Measurements from ENCODE around the gene EEPD1.

The EEPD1 gene

DNA sequence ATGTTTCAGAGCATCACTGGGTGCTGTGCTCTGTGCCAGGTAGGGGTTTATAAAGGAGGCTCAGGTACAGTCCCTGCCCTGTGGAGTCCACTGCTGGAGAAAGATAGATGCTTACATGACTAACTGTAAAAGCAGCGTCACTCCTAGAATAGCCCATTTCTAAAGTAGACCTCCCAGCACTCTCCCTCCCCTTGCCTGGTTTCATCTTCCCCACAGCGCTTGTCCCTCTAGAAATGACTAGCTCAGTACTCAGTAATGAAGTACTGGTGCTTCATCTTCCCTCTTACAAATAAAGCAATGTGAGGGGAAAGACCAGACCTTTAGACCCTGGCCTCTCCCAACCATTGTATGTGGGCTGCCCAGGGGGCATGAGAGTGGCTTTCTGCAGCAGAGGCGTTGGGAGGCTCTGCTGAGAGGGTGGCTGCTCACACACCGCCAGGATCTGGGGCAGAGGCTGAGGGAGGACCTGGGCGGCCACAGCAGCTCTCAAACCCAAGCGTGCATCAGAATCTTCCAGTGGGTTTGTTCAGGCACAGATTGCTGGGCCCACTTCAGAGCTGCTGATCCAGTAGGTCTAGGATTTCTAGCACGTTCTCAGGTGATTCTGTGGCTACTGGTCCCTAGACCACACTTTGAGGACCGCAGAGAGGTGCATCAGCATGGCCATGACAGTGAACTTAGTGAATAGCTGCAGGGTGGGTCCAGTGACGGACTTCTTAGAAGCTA is 126.3 kb downstream of the EEPD1 start:
- DNase-seq (ENCODE audit: low read depth in 2 of 2), result no peak

DNA sequence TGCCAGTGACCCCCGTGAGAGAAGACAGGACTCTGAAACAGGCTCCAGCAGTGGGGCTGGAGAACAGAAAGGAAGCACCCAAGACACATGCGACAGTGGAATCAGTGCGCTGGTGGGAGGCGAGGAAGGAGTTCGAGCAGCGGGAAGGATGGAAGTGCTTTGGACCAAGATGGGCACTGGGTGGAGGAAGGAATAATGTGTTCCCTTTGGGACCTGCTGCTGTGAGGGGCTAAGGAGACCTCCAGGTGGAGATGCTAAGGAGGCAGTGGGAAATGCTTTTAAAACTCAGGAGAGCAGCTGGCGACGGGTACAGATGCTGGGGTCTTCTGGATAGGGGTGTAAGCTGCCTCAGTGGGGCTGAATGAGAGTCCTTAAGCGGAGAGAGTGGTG is 126.9 kb downstream of the EEPD1 start:
- DNase-seq (ENCODE audit: low read depth in 2 of 2), result no peak

DNA sequence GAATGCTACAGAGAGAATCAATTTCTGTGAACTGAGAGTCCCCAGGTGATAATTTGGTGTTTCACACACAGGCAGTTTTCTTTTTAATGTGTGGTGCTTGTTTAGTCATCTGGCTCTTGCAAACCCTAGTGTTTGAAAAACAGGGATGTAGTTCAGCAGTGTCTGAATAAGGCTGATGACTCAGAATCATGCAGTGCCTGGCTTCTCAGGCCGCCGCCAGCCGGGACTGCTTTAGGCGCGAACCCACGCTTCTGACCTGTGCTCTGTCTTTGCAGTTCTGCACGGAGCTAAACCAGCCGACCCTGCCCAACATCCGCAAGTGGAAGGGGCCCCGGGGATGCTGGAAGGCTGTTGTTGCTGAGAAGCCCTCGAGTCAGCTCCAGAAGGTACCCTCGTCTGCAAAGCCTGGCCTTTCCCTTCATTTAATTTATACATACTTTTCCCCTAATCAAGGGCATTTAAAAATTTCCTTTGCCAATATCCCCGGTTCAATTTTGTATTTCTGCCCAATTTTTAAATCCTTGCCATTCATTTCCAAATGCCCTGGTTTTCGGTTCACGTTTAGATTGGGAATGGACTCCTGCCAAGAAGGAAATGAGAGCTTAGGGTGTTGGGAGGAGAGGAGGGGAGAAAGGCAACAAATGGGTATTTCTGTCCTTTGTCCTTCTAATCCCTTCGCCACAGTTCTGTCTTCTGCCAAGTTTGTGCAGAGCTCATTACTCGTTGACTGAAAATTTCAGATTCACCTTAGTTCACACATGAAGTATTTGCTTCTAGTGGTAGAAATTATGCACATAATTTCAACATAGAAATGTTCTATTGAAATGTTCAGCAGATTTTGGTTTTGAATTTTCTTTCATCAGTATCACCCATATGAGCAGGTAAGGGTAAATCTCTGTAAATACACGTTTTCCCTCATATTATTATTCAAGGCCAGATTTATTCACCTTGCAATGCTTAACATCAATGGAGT is 128.1 kb downstream of the EEPD1 start:
- DNase-seq (ENCODE audit: low read depth in 2 of 2), result no peak

DNA sequence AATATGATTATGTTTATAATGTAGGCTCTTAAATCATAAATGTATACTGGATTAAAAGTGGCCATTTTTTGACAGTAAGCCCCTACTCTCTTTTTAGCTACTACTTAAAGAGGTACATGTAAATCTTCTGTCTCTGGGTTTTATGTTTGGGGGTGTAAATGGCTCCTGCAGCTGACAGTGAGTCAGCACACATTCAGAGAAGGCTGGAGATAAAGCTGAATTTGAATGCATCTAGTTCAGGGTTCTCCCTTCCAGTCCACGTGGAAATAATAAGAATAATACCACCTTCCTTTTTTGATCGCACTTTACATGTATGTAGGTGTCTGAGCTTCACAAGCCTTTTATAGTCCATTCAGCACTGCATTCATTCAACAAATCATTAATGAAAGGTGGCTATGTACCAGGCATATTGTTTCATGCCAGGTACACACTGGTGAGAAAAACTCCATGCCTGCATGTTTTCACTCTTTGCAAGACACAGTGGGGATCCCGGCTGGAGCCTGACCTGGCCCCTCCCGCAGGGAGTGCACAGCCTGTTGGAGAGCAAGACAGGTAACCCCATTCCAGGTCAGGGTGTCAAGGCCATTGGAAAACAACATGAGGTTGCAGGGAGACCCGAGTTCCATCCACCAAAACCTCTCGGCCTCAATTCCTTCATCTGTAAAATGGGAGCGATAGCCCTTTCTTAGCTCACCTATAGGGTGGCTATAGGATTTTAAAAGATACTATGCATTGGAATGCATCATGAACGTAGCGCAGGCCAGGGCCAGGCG is 129.1 kb downstream of the EEPD1 start:
- DNase-seq (ENCODE audit: low read depth in 2 of 2), result no peak

DNA sequence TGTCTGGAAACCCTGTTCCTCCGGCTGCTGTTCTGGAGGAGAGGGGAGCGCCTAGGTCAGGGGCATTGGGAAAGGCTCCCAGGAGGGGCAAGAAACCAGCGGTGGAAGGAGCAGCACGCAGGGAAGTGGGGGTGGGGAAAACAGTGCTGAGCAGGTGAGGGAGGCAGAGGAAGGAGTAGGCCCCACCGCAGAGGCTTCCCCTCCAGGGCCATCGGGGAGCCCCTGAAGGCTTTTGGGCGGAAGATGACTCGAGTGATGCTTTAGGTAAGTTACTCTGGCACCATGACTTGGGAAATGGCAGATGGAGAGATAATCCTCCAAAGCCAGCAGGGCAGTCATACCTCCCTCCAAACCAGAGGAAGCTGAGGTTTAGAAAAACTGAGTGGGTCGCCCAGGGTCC is 130.1 kb downstream of the EEPD1 start:
- DNase-seq (ENCODE audit: low read depth in 2 of 2), result no peak

DNA sequence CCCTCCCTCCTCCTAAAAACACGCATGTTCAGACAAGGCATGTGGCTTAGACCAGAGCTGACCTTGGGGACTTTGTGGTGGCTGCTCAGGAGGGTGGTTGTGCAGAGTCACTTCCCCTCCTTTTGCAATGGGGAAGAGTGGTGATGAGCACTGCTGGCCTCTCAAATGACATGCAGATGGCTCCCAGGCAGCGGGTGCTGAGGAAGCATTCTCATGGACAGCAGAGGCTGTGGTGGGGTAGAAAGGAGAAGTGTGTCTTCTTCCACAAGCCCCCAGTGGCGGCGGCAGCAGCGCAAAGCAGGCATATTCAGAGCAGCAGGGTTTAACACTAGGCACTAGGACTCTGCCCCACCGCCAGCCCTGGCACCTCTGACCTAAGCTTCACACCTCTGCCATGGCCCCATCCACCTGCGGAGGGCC is 130.7 kb downstream of the EEPD1 start:
- DNase-seq (ENCODE audit: low read depth in 2 of 2), result no peak

DNA sequence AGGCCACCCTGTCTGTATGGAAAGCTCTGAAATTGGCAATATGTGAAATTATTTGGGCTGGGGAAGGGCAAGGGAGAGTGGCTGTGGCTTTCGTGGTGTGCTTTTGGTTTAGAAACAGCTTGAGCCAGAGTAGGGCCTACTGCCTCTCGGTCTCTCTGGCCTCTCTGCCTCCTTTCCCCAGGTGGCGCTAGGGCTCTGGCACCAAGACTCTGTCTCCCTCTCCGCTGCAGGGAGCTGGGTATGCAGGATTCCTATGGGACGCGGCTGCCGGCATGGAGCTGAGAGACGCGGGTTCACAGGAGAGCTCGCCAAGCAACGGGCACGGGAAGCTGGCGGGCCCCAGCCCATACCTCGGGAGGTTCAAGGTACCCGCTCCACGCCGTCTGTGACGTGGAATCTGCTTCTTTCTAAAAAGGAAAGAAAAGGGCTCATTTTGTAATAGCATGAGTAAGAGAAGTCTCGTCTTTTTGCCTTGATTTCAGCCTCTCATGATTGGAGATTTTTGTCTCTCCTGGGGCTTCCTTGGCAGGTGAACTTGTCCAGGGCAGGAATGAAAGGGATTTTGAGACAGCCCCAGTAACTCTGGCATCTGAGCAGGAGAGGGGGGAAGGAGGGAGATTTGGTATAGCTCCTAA is 131.5 kb downstream of the EEPD1 start:
- no peak for DNase-seq (ENCODE audit: low read depth in 2 of 2)

DNA sequence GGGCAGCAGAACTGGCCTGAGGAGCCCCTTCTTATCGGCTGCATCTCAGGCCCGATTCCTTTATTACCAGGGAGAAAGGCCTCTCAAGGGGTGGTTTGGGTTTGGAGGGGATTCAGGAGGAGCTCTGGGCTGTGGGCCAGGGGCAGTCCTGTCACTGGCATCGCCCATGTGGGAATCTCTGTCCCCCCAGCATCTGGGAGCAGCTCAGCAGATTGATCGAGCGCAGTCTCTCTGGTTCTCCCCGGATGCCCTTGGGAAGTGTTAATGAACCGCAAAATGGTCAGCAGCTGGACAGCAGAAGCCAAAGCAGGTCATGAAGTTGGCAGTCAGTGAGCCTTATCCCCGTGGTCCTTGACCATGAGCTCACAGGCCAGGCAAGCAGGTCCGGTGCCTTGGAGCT is 132.2 kb downstream of the EEPD1 start:
- no peak for DNase-seq (ENCODE audit: low read depth in 2 of 2)

DNA sequence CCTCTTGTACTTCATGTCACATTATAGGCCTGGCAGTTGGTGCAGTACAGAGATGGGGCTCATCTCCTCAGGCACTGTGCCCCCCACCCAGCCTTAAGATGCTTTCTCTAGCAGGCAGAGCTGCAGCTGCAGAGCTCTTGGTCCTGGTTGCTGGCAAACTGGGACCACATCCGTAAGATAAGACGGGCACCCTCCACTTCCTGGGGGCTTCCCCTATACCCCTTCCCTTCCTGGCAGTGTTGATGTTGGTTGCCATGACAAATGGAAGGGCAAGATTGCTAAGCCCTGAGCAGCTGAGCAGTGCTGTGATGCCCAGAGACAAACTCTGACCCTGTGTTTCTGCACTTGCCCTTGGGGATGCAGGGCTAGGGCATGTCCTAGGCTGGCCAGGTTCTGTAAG is 133.2 kb downstream of the EEPD1 start:
- peak in 1 of 2 donors; percentile 32 for DNase-seq (ENCODE audit: low read depth in 2 of 2)

DNA sequence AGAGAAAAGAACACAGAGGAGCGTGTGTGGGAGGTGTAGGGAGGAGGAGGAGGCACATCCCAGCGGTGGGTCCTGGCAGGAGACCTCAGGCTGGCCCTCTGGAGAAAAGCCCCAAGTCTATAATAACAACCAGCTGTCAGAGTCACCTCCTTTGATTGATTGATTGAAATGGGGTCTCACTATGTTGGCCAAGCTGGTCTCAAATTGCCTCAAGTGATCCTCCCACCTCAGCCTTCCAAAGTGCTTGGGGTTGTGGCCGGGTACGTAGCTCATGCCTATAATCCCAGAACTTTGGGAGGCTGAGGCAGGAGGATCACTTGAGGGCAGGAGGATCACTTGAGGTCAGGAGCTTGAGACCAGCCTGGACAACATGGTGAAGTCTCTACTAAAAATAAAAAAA is 133.6 kb downstream of the EEPD1 start:
- no peak for DNase-seq (ENCODE audit: low read depth in 2 of 2)

DNA sequence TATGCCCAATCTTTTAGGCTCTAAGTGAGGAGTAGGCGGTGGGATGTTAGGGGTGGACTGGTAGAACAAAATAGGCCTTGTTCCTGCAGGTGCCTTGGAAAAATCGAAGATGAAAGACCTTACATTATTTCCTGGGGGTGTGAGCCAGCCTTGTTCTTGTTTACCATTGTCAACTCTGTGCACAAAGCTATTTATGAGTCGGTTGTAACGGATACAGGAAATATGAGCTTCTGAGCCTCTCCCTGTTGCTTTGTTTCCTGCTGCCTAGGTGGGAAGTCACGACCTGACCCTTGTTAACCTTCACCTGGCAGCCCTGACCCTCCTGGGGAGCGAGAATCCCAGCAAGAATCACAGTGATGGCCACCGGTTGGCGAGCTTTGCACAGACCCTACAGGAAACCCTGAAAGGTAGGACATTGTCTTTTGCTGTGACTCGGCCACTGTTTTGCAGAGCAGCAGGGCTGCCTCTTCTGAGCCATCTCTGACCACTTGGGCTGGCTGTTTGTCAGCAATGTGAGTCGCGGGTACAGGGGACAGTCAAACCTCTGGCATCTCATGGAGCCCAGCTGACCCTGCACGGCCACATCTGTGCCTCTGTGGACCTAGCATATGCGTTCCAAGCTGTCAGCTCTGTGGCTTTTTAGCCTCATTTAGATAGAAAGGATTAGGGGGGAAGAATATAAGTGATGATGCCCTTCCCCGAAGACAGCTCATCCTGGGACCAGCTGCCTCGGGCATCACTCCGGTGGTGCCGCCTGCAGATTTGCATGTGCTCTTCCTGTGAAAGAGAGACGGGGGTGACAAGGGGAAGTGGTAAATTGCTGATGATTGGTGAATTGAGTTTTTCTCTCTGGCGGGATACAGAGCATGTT is 134.6 kb downstream of the EEPD1 start:
- no peak for DNase-seq (ENCODE audit: low read depth in 2 of 2)

DNA sequence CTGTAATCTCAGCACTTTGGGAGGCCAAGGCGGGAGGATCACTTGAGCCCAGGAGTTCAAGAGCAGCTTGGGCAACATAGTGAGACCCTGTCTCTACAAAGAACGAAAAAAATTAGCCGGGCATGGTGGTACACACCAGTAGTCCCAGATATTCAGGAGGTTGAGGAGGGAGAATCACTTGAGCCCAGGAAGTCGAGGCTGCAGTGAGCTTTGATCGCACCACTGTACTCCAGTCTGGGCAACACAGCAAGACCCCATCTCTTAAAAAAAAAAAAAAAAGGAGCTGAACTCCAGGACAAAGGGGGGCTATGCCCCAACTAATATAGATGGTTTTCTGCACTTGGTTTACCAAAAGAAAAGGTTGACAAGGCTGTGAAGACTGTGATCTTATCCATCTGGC is 135.4 kb downstream of the EEPD1 start:
- DNase-seq (ENCODE audit: low read depth in 2 of 2), result no peak

DNA sequence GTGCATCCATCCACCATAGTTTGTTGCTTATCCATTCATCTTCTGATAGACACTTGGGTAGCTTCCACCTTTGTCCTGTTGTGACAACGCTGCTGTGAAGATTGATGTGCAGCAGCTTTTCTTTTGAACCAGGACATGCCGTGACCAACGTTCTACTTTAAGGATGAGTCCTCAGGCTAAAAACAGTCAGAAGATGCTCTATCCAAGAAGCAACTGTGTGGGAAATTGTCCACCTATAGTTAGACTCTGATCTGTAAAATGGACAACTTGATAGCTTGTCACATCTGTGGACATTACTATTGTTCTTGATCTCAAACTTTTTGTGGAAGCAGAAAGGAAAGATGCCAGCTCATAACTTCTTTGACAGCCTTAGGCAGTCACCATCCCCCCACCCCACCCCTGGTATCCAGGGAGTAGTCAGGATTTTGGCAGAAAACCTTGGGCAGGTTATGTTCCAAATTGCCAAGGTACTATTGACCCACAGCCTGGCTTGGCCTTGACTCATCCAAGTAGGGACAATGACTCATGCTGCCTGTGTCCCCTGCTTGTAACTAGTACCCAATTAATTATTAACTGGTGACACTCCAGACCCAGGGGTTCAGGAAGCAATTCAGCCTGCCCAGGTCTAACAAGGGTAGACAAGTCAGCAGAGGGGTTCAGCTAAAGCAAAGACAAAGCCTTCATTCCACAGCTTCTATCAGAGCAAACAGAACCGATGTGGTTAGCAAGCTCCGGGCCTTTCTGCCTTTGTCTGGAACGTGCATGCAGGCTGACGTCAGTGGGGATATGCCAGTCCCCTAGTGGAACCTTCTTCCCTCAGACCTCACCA is 137.0 kb downstream of the EEPD1 start:
- DNase-seq (ENCODE audit: low read depth in 2 of 2), result no peak

DNA sequence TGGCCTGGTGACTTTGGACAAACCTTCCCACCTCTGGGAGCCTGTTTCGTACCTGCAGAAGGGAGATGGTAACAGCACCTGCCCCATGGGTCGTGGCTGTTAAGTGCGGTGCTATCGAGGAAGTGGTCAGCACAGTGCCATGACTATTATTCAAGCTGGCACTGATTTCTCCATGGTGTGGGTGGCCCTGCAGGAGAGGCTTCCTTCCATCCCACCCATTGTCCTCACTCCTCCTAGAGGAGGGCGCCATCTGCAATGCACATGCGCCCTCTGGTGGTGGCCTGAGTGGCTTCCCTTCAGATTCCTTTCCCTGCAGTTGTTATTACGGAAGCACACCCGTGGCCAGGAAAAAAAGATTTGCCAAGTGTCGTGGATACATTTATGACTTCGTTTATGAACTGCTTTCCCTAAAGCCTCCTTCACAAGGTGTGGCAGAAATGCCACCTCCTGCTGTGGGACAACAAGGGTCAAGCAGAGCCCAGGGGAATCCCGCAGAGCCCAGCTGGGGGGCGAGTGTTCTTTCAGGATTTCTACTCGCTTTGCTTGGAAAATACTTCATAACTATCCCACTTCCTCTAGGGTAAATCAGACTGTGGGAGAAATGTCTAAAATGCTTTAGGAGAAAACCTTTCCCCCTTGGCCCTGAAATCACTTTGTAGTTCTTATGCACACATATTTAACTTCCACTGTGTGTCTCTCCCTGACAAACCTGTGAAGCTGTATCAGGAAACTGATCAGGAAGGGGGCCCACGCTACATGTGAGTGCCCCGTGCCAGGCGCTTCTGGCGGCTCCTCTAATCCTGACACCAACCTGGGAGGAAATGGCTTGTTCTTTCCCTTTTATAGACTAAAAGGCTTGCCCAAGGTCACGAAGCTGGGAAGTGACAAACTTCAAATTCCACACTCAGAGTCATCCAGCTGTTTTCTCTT is 138.6 kb downstream of the EEPD1 start:
- DNase-seq (ENCODE audit: low read depth in 2 of 2), result peak; percentile 41 to 69

DNA sequence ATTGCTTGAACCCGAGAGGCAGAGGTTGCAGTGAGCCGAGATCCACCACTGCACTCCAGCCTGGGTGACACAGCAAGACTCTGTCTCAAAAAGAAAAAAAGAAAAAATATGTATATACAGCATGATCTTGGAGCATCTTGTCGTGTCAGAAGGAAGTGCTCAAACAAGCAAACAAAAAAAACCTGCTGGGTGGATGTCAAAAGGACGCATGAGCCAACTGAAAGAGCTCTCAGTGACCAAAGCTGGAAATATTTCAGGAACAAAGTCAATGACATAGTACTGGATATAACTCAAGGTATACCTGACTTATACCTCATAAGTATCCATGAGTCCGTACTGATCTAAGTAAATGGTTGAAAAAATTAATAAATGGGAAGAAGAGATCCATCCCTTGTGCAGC is 142.0 kb downstream of the EEPD1 start:
- no peak for DNase-seq (ENCODE audit: low read depth in 2 of 2)

DNA sequence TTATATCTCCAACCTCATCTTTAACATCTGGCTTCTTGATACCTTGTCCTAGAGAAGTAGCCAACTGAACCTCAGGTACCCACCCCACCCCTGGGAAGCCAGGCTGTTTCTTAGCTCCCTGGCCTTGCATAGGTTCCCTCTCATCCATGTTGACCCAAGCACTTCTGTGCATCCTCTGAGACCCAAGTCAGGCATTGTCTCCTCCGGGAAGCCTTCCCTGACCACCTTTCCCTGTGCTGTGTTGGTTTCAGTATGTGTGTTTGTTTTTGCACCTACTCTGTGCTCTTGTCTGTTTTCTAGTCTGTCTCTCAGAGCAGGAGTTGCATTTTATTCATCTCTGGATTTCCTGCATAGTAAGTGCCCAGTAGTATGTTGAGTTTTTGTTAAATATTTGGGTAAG is 143.2 kb downstream of the EEPD1 start:
- no peak for DNase-seq (ENCODE audit: low read depth in 2 of 2)

DNA sequence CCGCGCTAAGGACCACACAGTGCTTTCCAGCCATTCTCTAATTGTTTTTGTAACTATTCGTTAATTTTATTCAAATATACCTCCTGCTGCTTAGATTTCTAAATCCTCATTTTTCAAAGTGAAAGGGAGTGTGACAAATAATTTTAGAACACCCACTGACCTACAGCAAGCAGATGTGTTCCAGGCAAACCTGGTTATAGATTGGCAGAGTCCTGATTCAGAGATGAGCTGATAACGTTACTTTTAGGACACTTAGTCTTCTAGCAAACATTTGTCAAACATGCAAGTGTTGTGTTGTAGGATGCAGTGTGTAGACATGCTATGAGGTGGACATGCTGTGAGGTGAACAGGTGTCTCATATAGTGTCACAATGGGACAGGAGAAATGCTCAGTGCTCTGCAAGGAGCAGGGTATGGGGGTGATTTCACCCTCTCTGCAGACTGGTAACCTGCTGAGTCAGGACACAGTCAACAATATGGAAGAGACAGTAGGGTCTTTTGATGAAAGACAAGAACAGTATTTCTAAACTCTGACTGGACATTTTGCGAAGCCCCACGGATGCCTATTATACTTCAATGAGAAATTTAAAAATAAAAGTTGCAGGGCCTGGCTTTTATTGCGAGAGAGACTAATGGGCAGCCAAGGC is 144.4 kb downstream of the EEPD1 start:
- no peak for DNase-seq (ENCODE audit: low read depth in 2 of 2)

DNA sequence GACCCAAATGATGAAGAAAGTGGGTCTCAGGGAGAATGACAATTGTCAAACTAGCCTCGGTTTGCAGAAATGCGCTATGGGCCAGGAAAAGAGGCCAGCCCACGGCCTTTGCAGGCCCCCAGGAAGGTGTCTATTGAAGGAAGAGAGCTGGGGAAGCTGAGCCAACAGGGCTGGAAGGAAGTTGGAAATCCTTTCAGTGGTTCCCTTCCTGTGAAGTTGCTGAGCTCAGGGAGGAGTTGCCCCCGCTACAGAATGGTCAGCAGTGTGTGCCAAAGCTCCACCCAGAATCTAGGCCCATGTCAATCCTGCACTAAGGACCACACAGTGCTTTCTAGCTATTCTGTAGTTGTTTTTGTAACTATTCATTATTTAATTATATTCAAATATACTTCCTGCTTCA is 145.1 kb downstream of the EEPD1 start:
- no peak for DNase-seq (ENCODE audit: low read depth in 2 of 2)

Data from stimulated activated CD8-positive, alpha-beta memory T cell treated with anti-CD3 and anti-CD28 coated beads, Interleukin-7, amount 100 ng/mL, for 1 hour (primary cell).